Suprapubic skin (tissue), 4 donors: ENCODE results near the gene MAGIX. TPM values are rescaled to one million over a fixed set of nuclear protein-coding genes. Genes with fewer than 3 reads are reported as not detected.

Source experiments
- DNase-seq, 2 donors: peaks; one replicate each; pipeline ENCODE4 v3.0.0-alpha.2; 2019; ENCODE audit warnings: low spot score in 2 of 2
- H3K27ac ChIP-seq: fragments of 200-600 bp; sonication (generic); one replicate; pipeline ENCODE4 v1.5.1; 2019
- H3K27me3 ChIP-seq: fragments of 200-600 bp; sonication (generic); one replicate; pipeline ENCODE4 v1.5.1; 2019
- H3K36me3 ChIP-seq: fragments of 200-600 bp; sonication (generic); one replicate; pipeline ENCODE4 v1.5.1; 2019
- H3K4me1 ChIP-seq: fragments of 200-600 bp; sonication (generic); one replicate; pipeline ENCODE4 v1.5.1; 2019
- H3K4me3 ChIP-seq: fragments of 200-600 bp; sonication (generic); one replicate; pipeline ENCODE4 v1.5.1; 2019; ENCODE audit warnings: mild to moderate bottlenecking
- H3K9me3 ChIP-seq: fragments of 200-600 bp; sonication (generic); one replicate; pipeline ENCODE4 v1.5.1; 2019
- EP300 ChIP-seq: sonication (generic); formaldehyde crosslinking; IDR thresholded peaks from one replicate; pipeline ENCODE4 v1.6.1; 2017; ENCODE audit warnings: antibody characterized with exemption
- POLR2A ChIP-seq, 2 donors: fragments of 450-650 bp; IDR thresholded peaks; one replicate each; pipeline ENCODE4 v1.6.1; 2017; ENCODE audit warnings: antibody characterized with exemption in 2 of 2, mild to moderate bottlenecking in 2 of 2, moderate library complexity in 2 of 2
- POLR2AphosphoS5 ChIP-seq, 3 donors: sonication (generic); formaldehyde crosslinking; IDR thresholded peaks; one replicate each; pipeline ENCODE4 v1.6.1; 2017; ENCODE audit warnings: antibody characterized with exemption in 3 of 3
- WGBS: methylation state at CpG from one replicate; pipeline ENCODE4 v1.1.5; 2018; 5-methylcytosine and 5-hydroxymethylcytosine counted together
- total RNA-seq, 4 donors: library from RNA; depleted of rRNA; stranded (reverse); fragments of >200 nt; gene quantifications; one replicate each; pipeline ENCODE4 v1.1.0, GENCODE V29; 2016
- TF ChIP-seq, protein P1 (sequence below), 2 donors: fragments of 200-600 bp in 1 of 2; fragments of 450-650 bp in 1 of 2; sonication (generic) in 1 of 2; IDR thresholded peaks; one replicate each; pipeline ENCODE4 v1.5.1; 2016 to 2019; ENCODE audit warnings: antibody characterized with exemption in 2 of 2, mild to moderate bottlenecking in 1 of 2, moderate library complexity in 1 of 2

Gene MAGIX
- total RNA-seq, 4 donors from 2014 or later: 4.9 to 14.9 (median 9.0) TPM

- H3K9me3 ChIP-seq: no peaks in the 10 kb centered on the region
- H3K27me3 ChIP-seq: no peaks in the 10 kb centered on the region
- H3K27ac ChIP-seq: no peak overlapping the region
- DNase-seq: no peak
- TF ChIP-seq POLR2A (IDR thresholded peaks at IDR 0.05) (no peak), EP300 (no peak), POLR2AphosphoS5 (IDR thresholded peaks at IDR 0.05) (no peak)
- TF ChIP-seq, protein P1, sequence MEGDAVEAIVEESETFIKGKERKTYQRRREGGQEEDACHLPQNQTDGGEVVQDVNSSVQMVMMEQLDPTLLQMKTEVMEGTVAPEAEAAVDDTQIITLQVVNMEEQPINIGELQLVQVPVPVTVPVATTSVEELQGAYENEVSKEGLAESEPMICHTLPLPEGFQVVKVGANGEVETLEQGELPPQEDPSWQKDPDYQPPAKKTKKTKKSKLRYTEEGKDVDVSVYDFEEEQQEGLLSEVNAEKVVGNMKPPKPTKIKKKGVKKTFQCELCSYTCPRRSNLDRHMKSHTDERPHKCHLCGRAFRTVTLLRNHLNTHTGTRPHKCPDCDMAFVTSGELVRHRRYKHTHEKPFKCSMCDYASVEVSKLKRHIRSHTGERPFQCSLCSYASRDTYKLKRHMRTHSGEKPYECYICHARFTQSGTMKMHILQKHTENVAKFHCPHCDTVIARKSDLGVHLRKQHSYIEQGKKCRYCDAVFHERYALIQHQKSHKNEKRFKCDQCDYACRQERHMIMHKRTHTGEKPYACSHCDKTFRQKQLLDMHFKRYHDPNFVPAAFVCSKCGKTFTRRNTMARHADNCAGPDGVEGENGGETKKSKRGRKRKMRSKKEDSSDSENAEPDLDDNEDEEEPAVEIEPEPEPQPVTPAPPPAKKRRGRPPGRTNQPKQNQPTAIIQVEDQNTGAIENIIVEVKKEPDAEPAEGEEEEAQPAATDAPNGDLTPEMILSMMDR (IDR thresholded peaks at IDR 0.05): no peak
- WGBS: 39% methylated on average over 11 of the region's 11 CpGs
- H3K4me3 ChIP-seq: peak overlapping the region; percentile 45
- peaks cover 7% of the 10 kb centered on the region for H3K4me1 ChIP-seq
- no peaks in the 10 kb centered on the region for H3K36me3 ChIP-seq
Observed at GRCh38 chrX:49199315-49199595, 36.7 kb downstream of the MAGIX start.

DNA sequence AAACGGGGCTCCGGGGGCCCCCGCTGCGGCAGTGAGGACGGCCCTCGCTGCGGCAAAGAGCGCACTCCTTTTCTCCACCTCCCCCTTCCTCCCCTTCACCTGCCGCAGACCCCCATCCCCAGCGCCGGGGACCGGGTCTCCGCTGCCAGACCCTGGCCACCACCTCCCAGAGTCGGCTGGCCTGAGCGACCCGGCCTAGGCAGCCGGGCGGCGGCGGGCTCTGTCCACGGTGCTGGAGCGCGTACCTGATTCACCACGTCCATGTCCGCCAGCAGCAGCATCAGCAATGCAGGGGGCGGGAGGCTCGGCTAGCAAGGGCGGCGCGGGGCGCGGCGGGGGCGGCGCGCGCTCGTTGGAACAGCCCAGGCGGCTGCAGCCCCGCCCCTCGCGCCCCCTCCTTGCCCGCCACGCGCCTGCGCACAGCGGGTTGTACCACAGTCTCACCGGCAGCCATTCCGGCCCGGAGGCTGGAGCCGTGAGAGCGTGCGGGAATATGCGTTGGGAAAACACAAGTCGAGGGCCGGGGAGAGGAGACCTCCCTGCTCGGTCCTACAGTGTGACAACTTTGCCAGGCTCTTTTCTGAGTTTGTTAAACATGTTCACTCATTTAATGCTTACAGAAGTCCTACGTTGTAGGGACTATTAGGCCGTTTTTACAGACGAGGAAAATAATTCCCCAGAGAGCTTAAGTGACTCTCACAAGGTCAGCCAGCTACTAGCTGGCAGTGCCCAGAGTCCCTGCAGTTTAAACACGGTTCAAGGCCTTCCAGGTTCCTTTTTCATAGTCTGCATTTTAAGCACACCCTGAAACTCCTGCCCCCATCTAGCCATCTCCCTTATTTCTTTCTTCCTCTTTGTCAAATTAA, 37.6 kb downstream of the MAGIX start, which contains the start of gene SYP:
Gene SYP, minus strand, starts transcription at position 288 of the 866 bp plus-strand sequence. Its CDS starts 7 bp downstream, at position 281.
- peak within 1 kb of the TSS; percentile 45 for H3K4me3 ChIP-seq

GRCh38 chrX:49202022-49202421, 39.5 kb downstream of the MAGIX start:
- H3K27ac ChIP-seq: no peak overlapping the region
- 88% methylated on average over 2 of the region's 2 CpGs for WGBS
- no peak for DNase-seq
- TF ChIP-seq EP300 (no peak), POLR2A (IDR thresholded peaks at IDR 0.05) (no peak), POLR2AphosphoS5 (IDR thresholded peaks at IDR 0.05) (no peak)
- TF ChIP-seq, protein P1 (IDR thresholded peaks at IDR 0.05): no peak
- no peaks in the 10 kb centered on the region for H3K36me3 ChIP-seq
- no peaks in the 10 kb centered on the region for H3K27me3 ChIP-seq
- H3K4me3 ChIP-seq: no peak overlapping the region
- peaks cover 7% of the 10 kb centered on the region for H3K4me1 ChIP-seq
- H3K9me3 ChIP-seq: no peaks in the 10 kb centered on the region

More for the DNA sequence above, 37.6 kb downstream of the MAGIX start, which contains the start of gene SYP:
- DNase-seq: peak; percentile 91 to 92
- WGBS: 32% methylated on average over 38 of the region's 61 CpGs
- Histone ChIP-seq H3K27me3 (no peaks in the 10 kb centered on the region), H3K36me3 (no peaks in the 10 kb centered on the region), H3K27ac (no peak within 1 kb of the TSS), H3K9me3 (no peaks in the 10 kb centered on the region), H3K4me1 (peaks cover 7% of the 10 kb centered on the region)
- TF ChIP-seq EP300 (no peak), POLR2A (IDR thresholded peaks at IDR 0.05) (peak in 1 of 2 donors; percentile 26)

- no peaks in the 10 kb centered on the region for H3K9me3 ChIP-seq
- WGBS: 52% methylated on average over 3 of the region's 3 CpGs
- H3K36me3 ChIP-seq: no peaks in the 10 kb centered on the region
- no peak for TF ChIP-seq EP300
- TF ChIP-seq, protein P1 (IDR thresholded peaks at IDR 0.05): no peak
- no peak for TF ChIP-seq POLR2AphosphoS5 (IDR thresholded peaks at IDR 0.05)
- no peak for TF ChIP-seq POLR2A (IDR thresholded peaks at IDR 0.05)
- H3K4me3 ChIP-seq: no peak overlapping the region
- H3K27ac ChIP-seq: no peak overlapping the region
- no peaks in the 10 kb centered on the region for H3K27me3 ChIP-seq
- H3K4me1 ChIP-seq: peaks cover 7% of the 10 kb centered on the region
- DNase-seq: no peak
Observed at GRCh38 chrX:49203536-49203935, 41.0 kb downstream of the MAGIX start.

DNA sequence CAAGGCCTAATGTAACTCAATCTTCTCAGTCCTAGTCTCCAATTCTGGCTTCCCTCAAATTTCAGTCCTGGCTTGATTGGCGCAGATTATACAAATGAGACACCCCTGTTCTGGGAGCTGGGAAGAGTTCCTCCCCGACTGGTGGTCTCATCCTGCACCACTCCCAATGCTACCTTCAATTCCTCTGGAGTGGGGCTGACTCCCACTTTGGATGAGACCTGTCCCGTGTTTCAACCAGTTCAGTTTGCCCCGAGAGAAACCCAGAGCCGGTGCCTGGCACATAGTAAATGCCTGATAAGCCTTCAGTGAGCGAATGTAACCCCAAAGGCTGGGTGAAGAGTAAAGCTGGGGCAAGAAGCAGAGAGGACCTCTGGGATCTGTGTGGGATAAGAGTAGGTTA, 41.5 kb downstream of the MAGIX start:
- 85% methylated on average over 6 of the region's 6 CpGs for WGBS
- Histone ChIP-seq H3K4me1 (peaks cover 7% of the 10 kb centered on the region), H3K27ac (no peak overlapping the region), H3K4me3 (no peak overlapping the region), H3K36me3 (no peaks in the 10 kb centered on the region), H3K27me3 (no peaks in the 10 kb centered on the region), H3K9me3 (no peaks in the 10 kb centered on the region)
- no peak for TF ChIP-seq POLR2AphosphoS5 (IDR thresholded peaks at IDR 0.05)
- no peak for TF ChIP-seq EP300
- no peak for TF ChIP-seq POLR2A (IDR thresholded peaks at IDR 0.05)
- TF ChIP-seq, protein P1 (IDR thresholded peaks at IDR 0.05): no peak
- no peak for DNase-seq
